Dedifferentiated amniotic fluid mesenchymal stem cell (primary cell): ENCODE measurements around the gene ANO4.

Experiments used
- DNase-seq: peaks from one replicate; pipeline ENCODE4 v3.0.0-alpha.2; 2016; ENCODE audit errors: extremely low spot score

ANO4 gene

GRCh38 chr12:100794441-100795173 is at the start of gene ANO4:
Gene ANO4 (plus strand): TSS chr12:100794776. CDS start chr12:100901786, 107,010 bp downstream.
- DNase-seq = no peak

GRCh38 chr12:100745378-100746071 is 49.1 kb upstream of the ANO4 start:
- no peak for DNase-seq

- DNase-seq = no peak
These were observed 41.7 kb upstream of the ANO4 start for GRCh38 chr12:100752841-100753240.

- DNase-seq = no peak
These were observed 40.7 kb upstream of the ANO4 start for GRCh38 chr12:100753837-100754236.

GRCh38 chr12:100755186-100755585 is 39.4 kb upstream of the ANO4 start:
- DNase-seq = no peak

GRCh38 chr12:100758083-100758482 is 36.5 kb upstream of the ANO4 start:
- DNase-seq = no peak

- no peak for DNase-seq
These were observed 27.2 kb upstream of the ANO4 start for GRCh38 chr12:100767371-100767770.

GRCh38 chr12:100767950-100768349 is 26.6 kb upstream of the ANO4 start:
- no peak for DNase-seq

GRCh38 chr12:100778967-100779590 is 15.5 kb upstream of the ANO4 start:
- no peak for DNase-seq

GRCh38 chr12:100789146-100789545 is 5.4 kb upstream of the ANO4 start:
- DNase-seq = no peak

- no peak for DNase-seq
These were observed 4.6 kb upstream of the ANO4 start for GRCh38 chr12:100789975-100790374.

- no peak for DNase-seq
These were observed 4.0 kb upstream of the ANO4 start for GRCh38 chr12:100790552-100790951.

- DNase-seq = no peak
These were observed 1.4 kb upstream of the ANO4 start for GRCh38 chr12:100793182-100793581.

GRCh38 chr12:100795174-100795799 is 711 bp downstream of the ANO4 start:
- no peak for DNase-seq

- DNase-seq = no peak
These were observed 1.2 kb downstream of the ANO4 start for GRCh38 chr12:100795800-100796179.

- no peak for DNase-seq
These were observed 2.0 kb downstream of the ANO4 start for GRCh38 chr12:100796621-100797020.

GRCh38 chr12:100797246-100797645 is 2.7 kb downstream of the ANO4 start:
- no peak for DNase-seq

- DNase-seq = no peak
These were observed 3.2 kb downstream of the ANO4 start for GRCh38 chr12:100797786-100798185.

- no peak for DNase-seq
These were observed 3.9 kb downstream of the ANO4 start for GRCh38 chr12:100798286-100799160.

GRCh38 chr12:100799770-100800169 is 5.2 kb downstream of the ANO4 start:
- DNase-seq = no peak

- no peak for DNase-seq
These were observed 6.1 kb downstream of the ANO4 start for GRCh38 chr12:100800723-100801122.

GRCh38 chr12:100801320-100801719 is 6.7 kb downstream of the ANO4 start:
- DNase-seq = no peak
